ENCODE measurements around the gene PCLO. TPM values are rescaled to one million over a fixed set of nuclear protein-coding genes. Genes with fewer than 3 reads are reported as not detected.

PCLO gene
- total RNA-seq, 2 donors from 2014 or later: 0.78 to 0.95 TPM

GRCh38 chr7:82789883-82790609 is 372.6 kb downstream of the PCLO start:
- no peak for TF ChIP-seq CTCF (IDR thresholded peaks at IDR 0.05)
- Histone ChIP-seq H3K27me3 (replicated peaks; ENCODE audit: insufficient read depth) (no peaks in the 10 kb centered on the region), H3K4me3 (no peak overlapping the region), H3K9me3 (no peaks in the 10 kb centered on the region), H3K27ac (no peak overlapping the region), H3K36me3 (no peaks in the 10 kb centered on the region), H3K4me1 (ENCODE audit: control insufficient read depth in 1 of 2, low read depth in 2 of 2) (no peaks in the 10 kb centered on the region)
- DNase-seq (ENCODE audit: low spot score) (no peak), ATAC-seq (ENCODE audit: insufficient number of reproducible peaks, low FRiP score, low read depth) (no peak)

DNA sequence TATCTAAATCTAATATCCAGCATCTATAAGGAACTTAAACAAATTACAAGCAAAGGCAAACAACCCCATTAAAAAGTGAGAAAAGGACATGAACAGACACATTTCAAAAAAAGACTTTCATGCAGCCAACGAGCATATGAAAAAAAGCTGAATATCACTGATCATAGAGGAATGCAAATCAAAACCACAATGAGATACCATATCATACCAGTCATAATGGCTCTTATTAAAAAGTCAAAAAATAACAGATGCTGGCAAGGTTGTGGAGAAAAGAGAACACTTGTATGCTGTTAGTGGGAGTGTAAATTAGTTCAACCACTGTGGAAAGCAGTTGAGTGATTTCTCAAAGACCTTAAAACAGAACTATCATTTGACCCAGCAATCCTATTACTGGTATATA is 384.7 kb downstream of the PCLO start:
- Histone ChIP-seq H3K9me3 (no peaks in the 10 kb centered on the region), H3K27ac (no peak overlapping the region), H3K4me1 (ENCODE audit: control insufficient read depth in 1 of 2, low read depth in 2 of 2) (no peaks in the 10 kb centered on the region), H3K4me3 (no peak overlapping the region), H3K27me3 (replicated peaks; ENCODE audit: insufficient read depth) (no peaks in the 10 kb centered on the region), H3K36me3 (no peaks in the 10 kb centered on the region)
- no peak for ATAC-seq (ENCODE audit: insufficient number of reproducible peaks, low FRiP score, low read depth)
- no peak for DNase-seq (ENCODE audit: low spot score)
- no peak for TF ChIP-seq CTCF (IDR thresholded peaks at IDR 0.05)

DNA sequence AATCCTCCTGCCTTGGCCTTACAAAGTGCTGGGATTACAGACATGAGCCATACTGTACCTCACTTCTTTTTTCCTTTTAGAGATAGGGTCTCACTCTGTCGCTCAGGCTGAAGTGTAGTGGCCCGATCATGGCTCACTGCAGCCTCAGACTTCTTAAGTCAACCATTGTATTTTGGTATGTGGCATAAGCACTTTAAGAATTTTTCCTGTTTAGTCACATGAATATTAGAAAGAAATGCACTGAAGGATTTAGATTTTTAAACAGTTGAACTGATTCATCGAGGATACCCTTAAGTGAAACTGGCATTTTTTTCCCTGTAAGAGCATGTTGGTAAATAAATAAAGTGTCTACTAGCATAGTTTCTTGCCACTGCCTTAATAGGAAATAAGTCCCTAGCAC is 399.8 kb downstream of the PCLO start:
- ATAC-seq (ENCODE audit: insufficient number of reproducible peaks, low FRiP score, low read depth): no peak
- no peak overlapping the region for H3K4me3 ChIP-seq
- H3K27ac ChIP-seq: no peak overlapping the region
- no peak for DNase-seq (ENCODE audit: low spot score)
- TF ChIP-seq CTCF (IDR thresholded peaks at IDR 0.05): no peak
- H3K9me3 ChIP-seq: no peaks in the 10 kb centered on the region
- H3K4me1 ChIP-seq (ENCODE audit: control insufficient read depth in 1 of 2, low read depth in 2 of 2): no peaks in the 10 kb centered on the region
- no peaks in the 10 kb centered on the region for H3K36me3 ChIP-seq
- no peaks in the 10 kb centered on the region for H3K27me3 ChIP-seq (replicated peaks; ENCODE audit: insufficient read depth)

- Histone ChIP-seq H3K36me3 (no peaks in the 10 kb centered on the region), H3K4me3 (no peak overlapping the region), H3K27me3 (replicated peaks; ENCODE audit: insufficient read depth) (no peaks in the 10 kb centered on the region), H3K4me1 (ENCODE audit: control insufficient read depth in 1 of 2, low read depth in 2 of 2) (no peaks in the 10 kb centered on the region), H3K27ac (no peak overlapping the region), H3K9me3 (no peaks in the 10 kb centered on the region)
- DNase-seq (ENCODE audit: low spot score) (no peak), ATAC-seq (ENCODE audit: insufficient number of reproducible peaks, low FRiP score, low read depth) (no peak)
- no peak for TF ChIP-seq CTCF (IDR thresholded peaks at IDR 0.05)
These were observed 401.9 kb downstream of the PCLO start for GRCh38 chr7:82760831-82761230.

DNA sequence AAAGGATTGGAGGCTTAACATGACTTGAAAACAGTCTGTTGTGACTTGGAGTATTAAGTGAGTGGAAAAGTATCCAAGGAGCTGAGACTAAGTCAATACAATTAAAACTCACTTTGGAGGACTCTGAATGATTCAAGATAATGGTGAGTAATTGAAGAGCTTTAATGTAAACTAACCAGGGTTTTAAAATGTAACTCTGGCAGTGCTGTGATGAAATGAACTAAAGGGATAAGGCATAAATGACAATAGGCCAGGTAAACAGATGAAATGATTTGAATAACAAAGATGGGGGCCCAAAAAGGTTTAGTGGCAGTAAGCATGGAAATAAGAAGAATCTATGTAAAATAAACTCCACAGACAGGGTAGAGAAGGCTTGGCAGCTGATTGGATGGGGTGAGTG is 402.6 kb downstream of the PCLO start:
- DNase-seq (ENCODE audit: low spot score) (no peak), ATAC-seq (ENCODE audit: insufficient number of reproducible peaks, low FRiP score, low read depth) (no peak)
- Histone ChIP-seq H3K27me3 (replicated peaks; ENCODE audit: insufficient read depth) (no peaks in the 10 kb centered on the region), H3K4me3 (no peak overlapping the region), H3K4me1 (ENCODE audit: control insufficient read depth in 1 of 2, low read depth in 2 of 2) (no peaks in the 10 kb centered on the region), H3K9me3 (no peaks in the 10 kb centered on the region), H3K36me3 (no peaks in the 10 kb centered on the region), H3K27ac (no peak overlapping the region)
- TF ChIP-seq CTCF (IDR thresholded peaks at IDR 0.05): no peak

All from thoracic aorta (tissue), 2 donors.